Lower leg skin (tissue), 4 donors: ENCODE data around the gene BMX. TPM values are rescaled to one million over a fixed set of nuclear protein-coding genes. Genes with fewer than 3 reads are reported as not detected.

Source experiments
- DNase-seq, 2 donors: peaks; one replicate each; pipeline ENCODE4 v3.0.0-alpha.2; 2019; ENCODE audit warnings: low spot score in 2 of 2
- H3K4me3 ChIP-seq: fragments of 200-600 bp; sonication (generic); 2 replicates; pipeline ENCODE4 v1.5.1; 2017; ENCODE audit warnings: mild to moderate bottlenecking, low read depth; ENCODE audit not compliant: poor library complexity, severe bottlenecking
- POLR2A ChIP-seq, 2 donors: fragments of 450-650 bp; IDR thresholded peaks; one replicate each; pipeline ENCODE4 v1.6.1; 2016 to 2017; ENCODE audit warnings: antibody characterized with exemption in 2 of 2, mild to moderate bottlenecking in 1 of 2, moderate library complexity in 1 of 2
- WGBS, 2 donors: methylation state at CpG; one replicate each; pipeline ENCODE4 v1.1.5; 2018; 5-methylcytosine and 5-hydroxymethylcytosine counted together
- intact Hi-C: fragments of 100-400 bp; cut with DNase I; formaldehyde crosslinking; loops from one replicate; pipeline ENCODE4 v1.15.0; 2023; ENCODE audit warnings: low total_unique reads
- total RNA-seq, 4 donors: library from RNA; depleted of rRNA; stranded (reverse); fragments of >200 nt; gene quantifications; one replicate each; pipeline ENCODE4 v1.1.0, GENCODE V29; 2016
- TF ChIP-seq, protein P1 (sequence below), 3 donors: fragments of 450-650 bp; IDR thresholded peaks; one replicate each; pipeline ENCODE4 v1.5.1; 2016; ENCODE audit warnings: antibody characterized with exemption in 3 of 3, mild to moderate bottlenecking in 3 of 3, moderate library complexity in 2 of 3

BMX gene
- total RNA-seq: 1 to 10 TPM in 3 of 4 donors, under 1 TPM in 1; 0.38 to 2.8 (median 1.9) TPM

DNA sequence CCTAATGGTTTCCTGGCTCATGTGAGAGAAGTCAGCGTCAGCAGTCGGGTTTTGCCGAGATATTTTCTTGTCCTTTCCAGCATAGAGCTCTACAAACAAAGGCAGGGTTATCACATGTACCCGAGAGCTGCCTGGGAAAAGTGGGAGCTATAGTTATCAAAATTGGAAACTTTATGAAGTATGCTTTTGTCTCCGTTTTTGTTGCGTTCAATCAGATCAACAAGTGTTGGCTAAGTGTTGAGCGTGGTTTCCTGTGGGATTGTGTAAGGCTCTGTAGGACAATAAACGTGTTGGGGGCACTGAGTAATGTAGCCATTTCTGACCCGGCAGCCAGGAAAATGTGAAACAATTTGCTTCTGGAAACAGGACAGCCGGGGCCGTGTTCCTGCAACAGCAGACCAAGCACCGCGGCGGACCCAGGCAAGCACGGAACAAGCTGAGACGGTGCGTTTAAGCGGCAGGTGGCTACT, at the start of gene BMX:
Gene BMX, plus strand, starts transcription at position 311 of the 470 bp plus-strand sequence. CDS start 7,547 bp downstream, outside the sequence.
- DNase-seq: no peak
- TF ChIP-seq, protein P1, sequence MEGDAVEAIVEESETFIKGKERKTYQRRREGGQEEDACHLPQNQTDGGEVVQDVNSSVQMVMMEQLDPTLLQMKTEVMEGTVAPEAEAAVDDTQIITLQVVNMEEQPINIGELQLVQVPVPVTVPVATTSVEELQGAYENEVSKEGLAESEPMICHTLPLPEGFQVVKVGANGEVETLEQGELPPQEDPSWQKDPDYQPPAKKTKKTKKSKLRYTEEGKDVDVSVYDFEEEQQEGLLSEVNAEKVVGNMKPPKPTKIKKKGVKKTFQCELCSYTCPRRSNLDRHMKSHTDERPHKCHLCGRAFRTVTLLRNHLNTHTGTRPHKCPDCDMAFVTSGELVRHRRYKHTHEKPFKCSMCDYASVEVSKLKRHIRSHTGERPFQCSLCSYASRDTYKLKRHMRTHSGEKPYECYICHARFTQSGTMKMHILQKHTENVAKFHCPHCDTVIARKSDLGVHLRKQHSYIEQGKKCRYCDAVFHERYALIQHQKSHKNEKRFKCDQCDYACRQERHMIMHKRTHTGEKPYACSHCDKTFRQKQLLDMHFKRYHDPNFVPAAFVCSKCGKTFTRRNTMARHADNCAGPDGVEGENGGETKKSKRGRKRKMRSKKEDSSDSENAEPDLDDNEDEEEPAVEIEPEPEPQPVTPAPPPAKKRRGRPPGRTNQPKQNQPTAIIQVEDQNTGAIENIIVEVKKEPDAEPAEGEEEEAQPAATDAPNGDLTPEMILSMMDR (IDR thresholded peaks at IDR 0.05): no peak
- no peak for TF ChIP-seq POLR2A (IDR thresholded peaks at IDR 0.05)
- intact Hi-C loops: no loop called here

DNA sequence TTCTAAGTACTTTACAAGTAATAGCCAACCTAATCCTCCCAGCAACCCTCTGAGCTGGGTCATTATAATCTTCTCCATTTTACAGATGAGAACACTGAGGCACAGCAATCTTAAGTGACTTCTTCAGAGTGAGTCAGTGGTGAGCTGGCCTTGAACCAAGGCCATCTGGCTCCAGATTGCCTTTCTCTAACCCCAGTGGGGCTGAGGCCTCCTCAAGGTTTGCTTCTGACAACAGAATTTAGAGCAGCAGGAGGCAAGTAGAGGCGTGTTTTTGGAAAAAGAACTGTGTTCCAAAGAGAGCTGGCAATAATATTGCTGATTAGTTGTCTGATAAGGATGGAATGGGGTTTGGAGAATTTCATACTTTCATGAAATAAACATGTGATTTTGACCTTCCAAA, 48.7 kb upstream of the BMX start:
- no peak for TF ChIP-seq POLR2A (IDR thresholded peaks at IDR 0.05)
- TF ChIP-seq, protein P1 (IDR thresholded peaks at IDR 0.05): no peak
- H3K4me3 ChIP-seq: no peak overlapping the region
- intact Hi-C loops: no loop called here
- 40 to 74% methylated on average over 1 of the region's 1 CpG for WGBS, 2 donors
- peak in 1 of 2 donors; percentile 18 for DNase-seq

More for the DNA sequence above, at the start of gene BMX:
- H3K4me3 ChIP-seq: no peak within 1 kb of the TSS
- 69 to 70% methylated on average over 18 of the region's 18 CpGs for WGBS, 2 donors

DNA sequence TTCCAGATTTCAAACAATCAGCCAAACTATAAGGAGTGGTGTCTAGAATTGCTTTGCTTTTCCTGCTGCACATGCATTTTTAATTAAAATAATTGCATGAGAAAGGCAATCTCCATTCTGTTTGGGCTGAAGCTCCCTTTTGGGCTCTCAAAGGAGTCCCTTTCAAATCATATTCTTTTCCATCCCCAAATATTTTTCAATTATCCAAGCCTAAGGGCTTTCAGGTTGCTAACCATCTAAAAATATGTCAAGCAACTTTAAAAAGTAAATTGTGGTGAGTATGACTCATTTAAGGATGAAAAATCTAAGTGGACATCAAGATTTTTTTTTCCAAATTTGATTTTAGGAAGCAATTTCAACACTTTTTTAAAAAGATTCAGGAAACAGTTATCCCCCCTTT, 35.9 kb upstream of the BMX start:
- DNase-seq: no peak
- H3K4me3 ChIP-seq: no peak overlapping the region
- TF ChIP-seq, protein P1 (IDR thresholded peaks at IDR 0.05): no peak
- TF ChIP-seq POLR2A (IDR thresholded peaks at IDR 0.05): no peak
- intact Hi-C loops: no loop called here

DNA sequence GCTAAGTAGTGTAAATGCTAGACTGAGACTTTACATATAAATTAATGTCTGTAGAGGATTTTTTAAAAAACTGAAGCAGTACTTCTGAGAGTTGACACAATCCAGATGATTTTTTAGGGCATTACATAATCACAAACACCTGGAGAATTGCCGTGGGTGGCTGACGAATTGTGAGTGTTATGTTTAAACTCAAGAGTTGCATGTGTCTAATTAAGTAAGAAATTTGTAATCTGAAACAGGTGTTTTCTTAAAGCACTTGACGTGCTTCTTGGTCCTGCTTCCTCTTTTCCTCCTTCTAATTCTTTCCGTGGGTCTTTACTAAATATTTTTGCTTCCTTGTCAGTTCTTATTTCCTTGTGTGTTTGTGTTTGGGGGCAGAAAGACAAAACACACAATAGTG, 35.3 kb upstream of the BMX start:
- no peak for DNase-seq
- 12 to 20% methylated on average over 4 of the region's 4 CpGs for WGBS, 2 donors
- H3K4me3 ChIP-seq: no peak overlapping the region
- intact Hi-C loops: no loop called here
- TF ChIP-seq, protein P1 (IDR thresholded peaks at IDR 0.05): no peak
- TF ChIP-seq POLR2A (IDR thresholded peaks at IDR 0.05): no peak

DNA sequence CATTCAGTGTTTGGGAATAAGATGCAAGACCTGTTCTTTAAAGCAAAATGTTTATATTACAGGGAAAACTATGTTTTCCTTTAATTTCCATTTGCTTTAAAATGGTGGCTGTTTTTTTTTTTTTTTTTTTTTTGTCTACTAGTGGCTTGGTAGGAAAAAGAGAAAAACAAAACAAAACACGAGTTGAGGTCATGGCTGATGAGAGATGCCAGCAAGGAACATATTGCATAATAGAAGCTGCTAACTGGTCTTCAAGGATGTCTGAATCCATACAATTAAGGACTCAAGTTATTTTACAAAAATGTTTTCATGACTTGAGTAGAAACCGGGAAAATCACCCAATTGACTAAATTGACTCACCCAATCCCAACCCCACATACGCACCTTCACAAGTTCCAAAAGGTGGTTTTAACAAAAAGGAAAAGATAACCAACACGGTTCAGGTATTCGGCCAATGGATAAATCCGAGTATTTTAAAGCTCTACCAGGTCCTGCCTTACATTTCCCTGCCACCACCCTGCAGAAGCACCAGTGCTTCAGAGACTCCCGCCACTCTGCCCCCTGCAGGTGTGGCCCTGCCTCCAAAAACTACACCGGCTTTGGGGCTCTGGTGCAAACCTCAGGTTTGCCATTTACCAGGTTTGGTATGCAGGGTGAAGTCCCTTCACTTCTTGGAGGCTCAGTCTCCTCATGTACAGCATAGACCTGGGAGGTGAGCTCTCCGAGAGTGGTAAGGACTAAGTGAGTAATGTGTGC, 34.5 kb upstream of the BMX start:
- intact Hi-C loops: no loop called here
- no peak for DNase-seq
- no peak for TF ChIP-seq POLR2A (IDR thresholded peaks at IDR 0.05)
- TF ChIP-seq, protein P1 (IDR thresholded peaks at IDR 0.05): no peak
- WGBS, 2 donors: 69 to 89% methylated on average over 9 of the region's 9 CpGs
- H3K4me3 ChIP-seq: no peak overlapping the region
